Fibroblast of lung (primary cell): ENCODE data around the gene FOS. TPM values are rescaled to one million over a fixed set of nuclear protein-coding genes. Genes with fewer than 3 reads are reported as not detected.

Source experiments
- DNase-seq, 2 donors: peaks; one replicate each; pipeline versions ENCODE4 v3.0.0 to v3.0.0-alpha.2; 2010; ENCODE audit warnings: low read depth in 2 of 2
- H2AFZ ChIP-seq: 2 replicates; pipeline ENCODE4 v1.5.1; 2012; ENCODE audit warnings: low read length, control low read depth, inconsistent platforms
- H3K27ac ChIP-seq: 2 replicates; pipeline ENCODE4 v1.5.1; 2011; ENCODE audit warnings: low read length, control low read depth; ENCODE audit not compliant: insufficient read depth
- H3K27me3 ChIP-seq: 2 replicates; pipeline ENCODE4 v1.5.1; 2011; ENCODE audit warnings: mild to moderate bottlenecking, low read length; ENCODE audit not compliant: control insufficient read depth, insufficient read depth
- H3K36me3 ChIP-seq: 2 replicates; pipeline ENCODE4 v1.5.1; 2011; ENCODE audit warnings: low read length; ENCODE audit not compliant: control insufficient read depth, insufficient read depth
- H3K4me1 ChIP-seq: 2 replicates; pipeline ENCODE4 v1.5.1; 2011; ENCODE audit warnings: low read length; ENCODE audit not compliant: control insufficient read depth, insufficient read depth; ENCODE audit errors: extremely low read depth
- H3K4me2 ChIP-seq: 2 replicates; pipeline ENCODE4 v1.5.1; 2011; ENCODE audit warnings: low read length, control low read depth; ENCODE audit not compliant: insufficient read depth; ENCODE audit errors: extremely low read depth
- H3K4me3 ChIP-seq, 4 experiments: fragments of 200-600 bp in 1 of 4; sonication (generic) in 1 of 4; replicated peaks in 1 of 4; 2 replicates each; pipeline ENCODE4 v1.5.1; 2011 to 2016; ENCODE audit warnings: low read length in 4 of 4, low read depth in 3 of 4, mild to moderate bottlenecking in 3 of 4, control low read depth in 2 of 4, inconsistent platforms in 1 of 4, mixed read lengths in 1 of 4; ENCODE audit not compliant: insufficient read depth in 1 of 4; ENCODE audit errors: control extremely low read depth in 1 of 4
- H3K79me2 ChIP-seq: 2 replicates; pipeline ENCODE4 v1.5.1; 2012; ENCODE audit warnings: mild to moderate bottlenecking, low read length, inconsistent platforms; ENCODE audit not compliant: control insufficient read depth, insufficient read depth
- H3K9ac ChIP-seq: 2 replicates; pipeline ENCODE4 v1.5.1; 2011; ENCODE audit warnings: mild to moderate bottlenecking, low read length, control low read depth; ENCODE audit not compliant: insufficient read depth
- H3K9me3 ChIP-seq: 2 replicates; pipeline ENCODE4 v1.5.1; 2012; ENCODE audit warnings: low read depth, low read length; ENCODE audit not compliant: control insufficient read depth, insufficient read depth
- H4K20me1 ChIP-seq: 2 replicates; pipeline ENCODE4 v1.5.1; 2011; ENCODE audit warnings: low read length; ENCODE audit not compliant: control insufficient read depth, insufficient read depth; ENCODE audit errors: extremely low read depth
- CTCF ChIP-seq, 2 donors: IDR thresholded peaks in 1 of 2; conservative IDR thresholded peaks in 1 of 2; 1 replicate in 1 of 2; 2 replicates in 1 of 2; pipeline ENCODE4 v1.5.1; 2011 to 2012; ENCODE audit warnings: low read length in 2 of 2, control low read depth in 1 of 2, inconsistent platforms in 1 of 2, low read depth in 1 of 2, mild to moderate bottlenecking in 1 of 2
- EZH2 ChIP-seq: IDR thresholded peaks from 2 replicates; pipeline ENCODE4 v1.5.1; 2012; ENCODE audit warnings: low read length, control low read depth, mild to moderate bottlenecking; ENCODE audit errors: missing control alignments
- polyA plus RNA-seq, 2 donors: library from polyadenylated mRNA; depleted of rRNA in 1 of 2; stranded (reverse) in 1 of 2; unstranded in 1 of 2; fragments of >200 nt; gene quantifications; 2 replicates each; pipeline ENCODE4 v1.2.1, GENCODE V29; 2011 to 2012; ENCODE audit warnings: missing spikeins in 1 of 2
- total RNA-seq: library from RNA; depleted of rRNA; stranded (reverse); fragments of >200 nt; gene quantifications from 2 replicates; pipeline ENCODE4 v1.2.1, GENCODE V29; 2014

The FOS gene
- total and polyA plus RNA-seq, 2 donors (not counting 1 experiment from before 2014, with no cell fraction given) = 24.6 to 178 TPM

- TF ChIP-seq EZH2 (no peak), CTCF (conservative IDR thresholded peaks at IDR 0.05 in 1 of 2, IDR thresholded peaks at IDR 0.05 in 1 of 2; ENCODE audit: low read depth in 1 of 2, low read length in 2 of 2) (no peak)
Measured at GRCh38 chr14:75299059-75299458, 20.4 kb downstream of the FOS start.

GRCh38 chr14:75299576-75299975, 20.9 kb downstream of the FOS start:
- no peaks in the 10 kb centered on the region for H3K36me3 ChIP-seq
- no peaks in the 10 kb centered on the region for H3K27me3 ChIP-seq
- H3K4me3 ChIP-seq = no peak overlapping the region
- no peaks in the 10 kb centered on the region for H3K79me2 ChIP-seq
- no peak overlapping the region for H2AFZ ChIP-seq
- no peak overlapping the region for H3K9ac ChIP-seq
- H3K9me3 ChIP-seq = no peaks in the 10 kb centered on the region
- H4K20me1 ChIP-seq = no peaks in the 10 kb centered on the region
- no peak for DNase-seq
- TF ChIP-seq CTCF (conservative IDR thresholded peaks at IDR 0.05 in 1 of 2, IDR thresholded peaks at IDR 0.05 in 1 of 2; ENCODE audit: low read depth in 1 of 2, low read length in 2 of 2) (no peak), EZH2 (no peak)
- peaks cover 7% of the 10 kb centered on the region for H3K4me1 ChIP-seq
- no peak overlapping the region for H3K4me2 ChIP-seq
- H3K27ac ChIP-seq = no peak overlapping the region

More at GRCh38 chr14:75299059-75299458, 20.4 kb downstream of the FOS start:
- H4K20me1 ChIP-seq = no peaks in the 10 kb centered on the region
- H3K9me3 ChIP-seq = no peaks in the 10 kb centered on the region
- H3K4me2 ChIP-seq = no peak overlapping the region
- DNase-seq = peak; percentile 23 to 79
- H3K27ac ChIP-seq = no peak overlapping the region
- H3K79me2 ChIP-seq = no peaks in the 10 kb centered on the region
- H3K4me3 ChIP-seq = no peak overlapping the region
- H3K4me1 ChIP-seq = peaks cover 10% of the 10 kb centered on the region
- no peaks in the 10 kb centered on the region for H3K27me3 ChIP-seq
- H3K36me3 ChIP-seq = no peaks in the 10 kb centered on the region
- no peak overlapping the region for H3K9ac ChIP-seq
- no peak overlapping the region for H2AFZ ChIP-seq

- Histone ChIP-seq H3K4me1 (no peaks in the 10 kb centered on the region), H3K4me2 (no peak overlapping the region), H3K4me3 (no peak overlapping the region), H3K9ac (no peak overlapping the region), H2AFZ (no peak overlapping the region), H3K27ac (no peak overlapping the region), H3K36me3 (no peaks in the 10 kb centered on the region), H3K9me3 (no peaks in the 10 kb centered on the region), H3K79me2 (no peaks in the 10 kb centered on the region), H4K20me1 (no peaks in the 10 kb centered on the region), H3K27me3 (no peaks in the 10 kb centered on the region)
- no peak for TF ChIP-seq CTCF (conservative IDR thresholded peaks at IDR 0.05 in 1 of 2, IDR thresholded peaks at IDR 0.05 in 1 of 2; ENCODE audit: low read depth in 1 of 2, low read length in 2 of 2)
- no peak for TF ChIP-seq EZH2
- DNase-seq = peak in 1 of 2 donors; percentile 47
Measured at GRCh38 chr14:75301666-75302325, 23.2 kb downstream of the FOS start.
